D721Med (cell line): Measurements from ENCODE around the gene GJD3.
"Not testable (repeated sequence)": the region's sequence is repeated elsewhere in the genome, so short reads cannot be mapped to it uniquely, and the experiment has no call there.

Source experiments
- DNase-seq: peaks from one replicate; pipeline ENCODE4 v3.0.0; 2011; ENCODE audit warnings: low spot score; ENCODE audit not compliant: insufficient read length
- FAIRE-seq: peaks from 2 replicates; lab custom pipeline; 2011; peaks lifted over from hg19 to GRCh38; lab: Jason Lieb, UNC
- CTCF ChIP-seq: IDR thresholded peaks from 2 replicates; pipeline ENCODE4 v1.5.1; 2012; ENCODE audit warnings: mild to moderate bottlenecking, control low read depth; ENCODE audit not compliant: insufficient read depth; ENCODE audit errors: missing control alignments

Gene GJD3

GRCh38 chr17:40373999-40374398, 9.5 kb upstream of the GJD3 start:
- no peak for TF ChIP-seq CTCF
- no peak for DNase-seq
- FAIRE-seq = no peak

- FAIRE-seq (no peak), DNase-seq (no peak)
- no peak for TF ChIP-seq CTCF
Measured at GRCh38 chr17:40373324-40373723, 8.8 kb upstream of the GJD3 start.

- FAIRE-seq, DNase-seq: not testable (repeated sequence)
Measured at GRCh38 chr17:40372644-40373043, 8.1 kb upstream of the GJD3 start.

GRCh38 chr17:40372031-40372430, 7.5 kb upstream of the GJD3 start:
- DNase-seq = no peak
- no peak for FAIRE-seq
- TF ChIP-seq CTCF = no peak

GRCh38 chr17:40371261-40371929, 6.9 kb upstream of the GJD3 start:
- FAIRE-seq (no peak), DNase-seq (peak; percentile 27)
- no peak for TF ChIP-seq CTCF

GRCh38 chr17:40369923-40370322, 5.4 kb upstream of the GJD3 start:
- DNase-seq (peak; percentile 13), FAIRE-seq (no peak)
- no peak for TF ChIP-seq CTCF

- DNase-seq, FAIRE-seq: not testable (repeated sequence)
Measured at GRCh38 chr17:40367728-40368127, 3.2 kb upstream of the GJD3 start.

- no peak for TF ChIP-seq CTCF
- FAIRE-seq (no peak), DNase-seq (peak; percentile 8)
Measured at GRCh38 chr17:40366861-40367518, 2.5 kb upstream of the GJD3 start.
